ENCODE data around the gene MAGI3.
A peak's percentile ranks its signal among the peaks of the same experiment; 100 is the strongest.
"Not testable (repeated sequence)": the region's sequence is repeated elsewhere in the genome, so short reads cannot be mapped to it uniquely, and the experiment has no call there.

MAGI3 gene

GRCh38 chr1:113692342-113692741 is 302.0 kb downstream of the MAGI3 start:
- DNase-seq (ENCODE audit: low spot score): no peak

GRCh38 chr1:113692824-113693431 is 302.6 kb downstream of the MAGI3 start:
- DNase-seq (ENCODE audit: low spot score): no peak

DNA sequence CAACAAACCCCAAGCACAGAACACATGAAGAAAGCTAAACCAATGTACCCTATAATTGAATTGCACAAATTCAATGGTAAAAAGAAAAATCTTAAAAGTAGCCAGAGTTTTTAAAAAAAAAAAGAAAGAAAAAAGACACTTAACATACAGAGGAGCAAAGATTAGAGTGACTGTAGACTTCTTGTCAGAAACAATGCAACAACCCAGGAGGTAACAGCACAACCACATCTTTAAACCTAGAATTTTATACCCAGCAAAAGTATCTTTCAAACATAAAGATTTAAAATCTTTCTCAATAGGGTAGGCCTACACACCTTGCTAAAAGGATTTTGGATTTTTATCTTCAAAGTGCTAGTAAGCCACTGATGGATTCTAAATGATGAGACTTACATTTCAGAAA is 304.6 kb downstream of the MAGI3 start:
- no peak for DNase-seq (ENCODE audit: low spot score)

- peak; percentile 16 for DNase-seq (ENCODE audit: low spot score)
Measured at GRCh38 chr1:113701429-113701828, 311.1 kb downstream of the MAGI3 start.

- no peak for DNase-seq (ENCODE audit: low spot score)
Measured at GRCh38 chr1:113714606-113715269, 324.4 kb downstream of the MAGI3 start.

DNA sequence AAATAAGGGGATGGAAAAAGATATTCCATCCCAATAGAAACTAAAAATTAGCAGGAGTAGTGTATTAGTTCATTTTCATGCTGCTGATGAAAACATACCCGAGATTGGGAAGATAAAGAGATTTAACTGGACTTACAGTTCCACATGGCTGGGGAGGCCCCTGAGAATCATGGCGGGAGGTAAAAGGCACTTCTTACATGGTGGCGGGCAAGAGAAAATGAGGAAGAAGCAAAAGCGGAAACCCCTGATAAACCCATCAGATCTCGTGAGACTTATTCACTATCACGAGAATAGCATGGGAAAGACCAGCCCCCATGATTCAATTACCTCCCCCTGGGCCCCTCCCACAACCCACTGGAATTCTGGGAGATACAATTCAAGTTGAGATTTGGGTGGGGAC is 327.2 kb downstream of the MAGI3 start:
- not testable (repeated sequence) for DNase-seq (ENCODE audit: low spot score)

- not testable (repeated sequence) for DNase-seq (ENCODE audit: low spot score)
Measured at GRCh38 chr1:113718621-113719020, 328.3 kb downstream of the MAGI3 start.

DNA sequence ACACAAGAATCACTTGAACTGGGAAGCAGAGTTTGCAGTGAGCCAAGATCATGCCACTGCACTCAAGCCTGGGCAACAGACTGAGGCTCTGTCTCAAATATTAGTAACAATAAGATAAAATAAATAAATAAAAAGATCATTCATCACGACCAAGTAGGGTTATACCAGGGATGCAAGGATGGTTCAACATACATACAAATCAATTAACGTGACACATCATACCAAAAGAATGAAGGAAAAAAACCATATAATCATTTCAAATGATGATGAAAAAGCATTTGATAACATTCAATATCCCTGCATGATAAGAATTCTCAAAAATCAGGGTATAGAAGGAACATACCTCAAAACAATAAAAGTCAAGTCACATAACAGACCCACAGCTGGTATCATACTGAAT is 330.7 kb downstream of the MAGI3 start:
- DNase-seq (ENCODE audit: low spot score): no peak

DNA sequence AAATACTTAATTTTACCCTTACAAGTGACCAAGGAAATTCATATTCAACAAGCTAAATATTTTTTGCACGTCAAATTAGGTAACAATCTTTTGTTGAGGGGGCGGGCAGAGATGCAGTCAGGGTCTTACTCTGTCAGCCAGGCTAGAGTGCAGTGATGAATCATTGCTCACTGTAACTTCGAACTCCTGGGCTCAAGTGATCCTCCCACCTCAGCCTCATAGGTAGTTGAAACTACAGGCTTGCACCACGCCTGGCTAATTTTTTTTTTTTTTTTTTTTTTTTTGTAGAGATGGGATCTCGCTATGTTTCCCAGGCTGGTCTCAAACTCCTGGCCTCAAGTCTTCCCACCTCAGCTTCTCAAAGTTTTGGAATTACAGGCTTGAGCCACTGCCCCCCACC is 342.5 kb downstream of the MAGI3 start:
- no peak for DNase-seq (ENCODE audit: low spot score)

- no peak for DNase-seq (ENCODE audit: low spot score)
Measured at GRCh38 chr1:113734357-113735055, 344.2 kb downstream of the MAGI3 start.

Measured in NAMALWA (cell line).